Fibroblast of skin of right quadriceps (primary cell): ENCODE data around the gene TTC27.
A peak's percentile ranks its signal among the peaks of the same experiment; 100 is the strongest.
"Not testable (repeated sequence)": the region's sequence is repeated elsewhere in the genome, so short reads cannot be mapped to it uniquely, and the experiment has no call there.

Experiments used
- DNase-seq: peaks from one replicate; pipeline ENCODE4 v3.0.0-alpha.2; 2013

The TTC27 gene

GRCh38 chr2:32812316-32812715 lies 184.5 kb downstream of the TTC27 start:
- peak; percentile 54 for DNase-seq

DNA sequence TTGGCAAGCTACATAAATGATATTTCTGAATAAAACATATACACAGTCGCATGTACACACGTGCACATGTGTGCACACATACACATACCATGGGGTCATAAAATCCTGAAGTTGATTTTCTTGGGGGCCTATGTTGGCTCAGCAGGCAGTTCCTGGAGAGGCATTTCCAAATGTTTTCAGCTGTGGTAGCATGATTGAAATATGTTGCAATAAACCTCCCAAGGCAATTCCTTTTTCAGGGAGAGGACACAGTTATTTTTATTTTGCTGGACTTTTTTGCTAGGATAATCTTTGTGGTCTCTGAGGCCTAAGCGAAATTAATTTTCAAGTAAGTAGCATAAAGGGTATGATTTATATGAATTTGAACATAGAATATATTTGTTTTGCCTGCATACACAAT lies 192.2 kb downstream of the TTC27 start:
- no peak for DNase-seq

GRCh38 chr2:32820701-32821100 lies 192.9 kb downstream of the TTC27 start:
- DNase-seq, result no peak

- no peak for DNase-seq
Measured at GRCh38 chr2:32824070-32824809, 196.4 kb downstream of the TTC27 start.

- DNase-seq, result peak; percentile 52
Measured at GRCh38 chr2:32825291-32825712, 197.5 kb downstream of the TTC27 start.

GRCh38 chr2:32830196-32830595 lies 202.3 kb downstream of the TTC27 start:
- DNase-seq, result no peak

- peak; percentile 84 for DNase-seq
Measured at GRCh38 chr2:32832821-32833220, 205.0 kb downstream of the TTC27 start.

DNA sequence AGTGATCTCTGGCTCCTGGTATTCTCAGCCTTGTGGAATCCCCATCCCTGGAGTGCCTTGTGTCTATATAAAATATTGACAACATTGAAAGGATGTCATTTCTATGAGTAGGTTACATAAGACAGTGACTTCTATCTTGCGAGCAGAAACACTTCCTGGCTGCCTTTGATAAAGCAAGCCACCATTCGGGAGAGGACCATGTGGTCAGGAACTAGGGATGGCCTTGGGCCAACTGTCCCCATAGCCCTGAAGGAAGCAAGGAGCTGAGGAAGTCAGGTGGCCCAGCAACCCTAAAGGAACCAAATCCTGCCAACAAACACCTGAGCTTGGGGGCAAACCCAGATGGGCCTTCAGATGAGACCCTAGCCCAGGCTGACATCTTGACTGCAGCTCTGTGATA lies 205.9 kb downstream of the TTC27 start:
- no peak for DNase-seq

- no peak for DNase-seq
Measured at GRCh38 chr2:32835148-32835547, 207.3 kb downstream of the TTC27 start.

- DNase-seq, result no peak
Measured at GRCh38 chr2:32836933-32837332, 209.1 kb downstream of the TTC27 start.

GRCh38 chr2:32838418-32838817 lies 210.6 kb downstream of the TTC27 start:
- DNase-seq, result no peak

DNA sequence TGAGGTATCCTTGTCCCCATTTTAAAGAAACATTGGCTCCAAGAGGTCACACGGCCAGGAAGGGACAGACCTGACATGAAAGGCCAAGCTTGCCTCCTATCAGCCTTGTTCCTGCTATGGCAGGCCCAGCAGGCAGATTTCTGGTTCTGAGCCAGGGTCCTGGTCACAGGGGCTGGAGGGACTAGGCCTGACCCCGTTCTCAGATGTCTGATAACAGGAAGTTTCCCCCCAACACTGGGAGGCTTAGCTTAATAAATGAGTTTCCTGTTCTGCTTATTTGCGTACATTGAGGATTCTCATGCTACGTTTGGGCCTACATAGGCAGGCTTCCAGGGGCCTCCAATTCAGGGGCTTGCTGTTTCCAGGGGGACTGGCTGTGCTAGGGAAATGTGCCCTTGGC lies 211.1 kb downstream of the TTC27 start:
- no peak for DNase-seq

GRCh38 chr2:32841931-32842898 lies 214.4 kb downstream of the TTC27 start:
- no peak for DNase-seq

DNA sequence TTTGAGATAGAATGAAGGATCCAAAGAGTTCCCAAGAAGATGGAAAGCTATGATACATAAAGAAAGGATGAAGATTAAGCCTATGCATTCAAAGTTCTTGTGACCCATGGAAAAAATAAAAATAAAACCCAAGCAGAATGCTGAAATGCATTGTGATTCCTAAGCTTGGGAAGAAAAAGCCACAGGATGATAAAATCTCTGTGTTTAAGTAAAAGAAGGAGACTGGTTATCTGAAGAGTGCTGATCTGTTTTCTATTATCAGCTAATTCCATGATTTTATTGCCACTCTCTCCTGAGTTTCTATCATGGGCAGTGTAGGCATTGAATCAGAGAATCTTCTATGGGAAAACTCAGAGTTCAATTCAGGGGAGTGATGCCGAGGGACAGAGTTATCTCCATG lies 215.8 kb downstream of the TTC27 start:
- no peak for DNase-seq

GRCh38 chr2:32844253-32844652 lies 216.4 kb downstream of the TTC27 start:
- no peak for DNase-seq

- not testable (repeated sequence) for DNase-seq
Measured at GRCh38 chr2:32846274-32846673, 218.4 kb downstream of the TTC27 start.

GRCh38 chr2:32847734-32848133 lies 219.9 kb downstream of the TTC27 start:
- DNase-seq, result no peak

DNA sequence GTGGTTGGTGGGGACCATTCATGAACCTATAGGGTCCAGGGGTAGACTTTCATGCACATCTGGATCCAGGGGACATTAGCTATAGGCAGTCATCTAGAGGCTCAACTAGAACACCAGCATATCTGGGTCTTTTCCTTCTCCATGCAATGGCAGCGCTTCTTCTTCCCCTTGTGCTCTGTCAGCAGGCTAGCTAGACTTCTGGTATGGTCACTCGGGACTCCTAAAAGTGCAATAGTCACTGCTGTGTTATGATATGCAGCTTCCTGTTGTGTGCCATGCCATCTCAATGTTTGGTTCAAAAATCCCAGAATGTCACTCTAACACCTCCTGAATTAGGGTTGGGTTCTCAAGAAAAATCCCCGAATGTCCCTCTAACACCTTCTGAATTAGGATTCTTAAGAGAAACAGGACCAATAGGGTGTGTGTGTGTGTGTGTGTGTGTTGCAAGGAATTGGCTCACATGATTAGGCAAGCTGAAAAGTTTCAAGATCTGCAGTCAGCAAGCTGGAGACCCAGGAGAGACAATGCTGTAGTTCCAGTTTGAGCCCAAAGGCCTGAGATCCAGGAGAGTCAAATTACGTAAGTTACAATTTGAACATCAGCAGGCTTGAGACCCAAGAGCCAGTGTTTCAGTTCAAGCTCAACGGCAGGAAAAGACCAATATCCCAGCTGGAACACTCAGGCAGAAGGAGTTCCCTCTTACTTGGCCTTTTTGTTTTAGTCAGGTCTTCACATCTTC lies 221.8 kb downstream of the TTC27 start:
- no peak for DNase-seq

GRCh38 chr2:32851777-32852439 lies 224.1 kb downstream of the TTC27 start:
- DNase-seq, result peak; percentile 35

GRCh38 chr2:32852856-32853255 lies 225.0 kb downstream of the TTC27 start:
- peak; percentile 89 for DNase-seq

DNA sequence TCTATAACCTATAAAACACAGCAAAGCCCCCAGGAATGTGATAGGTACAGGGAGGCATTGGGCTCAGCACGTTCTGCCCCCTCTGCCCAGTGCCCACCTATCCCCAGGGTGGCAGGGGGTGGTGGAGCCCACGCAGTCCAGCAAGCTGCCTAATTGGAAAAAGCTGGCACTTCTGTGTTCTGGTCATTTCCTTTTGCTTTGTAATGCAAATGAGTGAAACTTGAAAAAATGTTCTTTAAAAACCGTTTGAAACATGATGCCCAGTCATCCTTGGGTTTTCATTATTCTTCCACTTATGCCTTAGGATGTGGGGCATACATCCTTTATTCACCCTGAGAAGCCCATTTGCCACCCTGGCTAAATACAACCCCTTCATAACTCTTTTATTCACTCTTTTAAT lies 229.0 kb downstream of the TTC27 start:
- no peak for DNase-seq

- DNase-seq, result no peak
Measured at GRCh38 chr2:32858713-32859112, 230.9 kb downstream of the TTC27 start.

GRCh38 chr2:32860385-32860784 lies 232.5 kb downstream of the TTC27 start:
- DNase-seq, result no peak
